ENCODE measurements around the gene COMMD3. TPM values are rescaled to one million over a fixed set of nuclear protein-coding genes. Genes with fewer than 3 reads are reported as not detected.
A peak's percentile ranks its signal among the peaks of the same experiment; 100 is the strongest.

The COMMD3 gene
- total RNA-seq, 4 donors from 2014 or later = 29.9 to 41.3 (median 31.4) TPM

- DNase-seq = no peak
- H3K36me3 ChIP-seq = no peaks in the 10 kb centered on the region
- no peak overlapping the region for H3K27ac ChIP-seq
- no peak overlapping the region for H3K4me3 ChIP-seq (replicated peaks in 1 of 3)
- H3K4me1 ChIP-seq = peaks cover 32 to 39% of the 10 kb centered on the region in 2 donors
- H3K27me3 ChIP-seq = peaks cover 77% of the 10 kb centered on the region
- H3K9me3 ChIP-seq = no peaks in the 10 kb centered on the region
- WGBS, 2 donors = 22% methylated on average over 9 of the region's 9 CpGs
- intact Hi-C loops (cut with DNase I) = no loop called here
- no peak for TF ChIP-seq POLR2A (IDR thresholded peaks at IDR 0.05)
- TF ChIP-seq, protein P1, sequence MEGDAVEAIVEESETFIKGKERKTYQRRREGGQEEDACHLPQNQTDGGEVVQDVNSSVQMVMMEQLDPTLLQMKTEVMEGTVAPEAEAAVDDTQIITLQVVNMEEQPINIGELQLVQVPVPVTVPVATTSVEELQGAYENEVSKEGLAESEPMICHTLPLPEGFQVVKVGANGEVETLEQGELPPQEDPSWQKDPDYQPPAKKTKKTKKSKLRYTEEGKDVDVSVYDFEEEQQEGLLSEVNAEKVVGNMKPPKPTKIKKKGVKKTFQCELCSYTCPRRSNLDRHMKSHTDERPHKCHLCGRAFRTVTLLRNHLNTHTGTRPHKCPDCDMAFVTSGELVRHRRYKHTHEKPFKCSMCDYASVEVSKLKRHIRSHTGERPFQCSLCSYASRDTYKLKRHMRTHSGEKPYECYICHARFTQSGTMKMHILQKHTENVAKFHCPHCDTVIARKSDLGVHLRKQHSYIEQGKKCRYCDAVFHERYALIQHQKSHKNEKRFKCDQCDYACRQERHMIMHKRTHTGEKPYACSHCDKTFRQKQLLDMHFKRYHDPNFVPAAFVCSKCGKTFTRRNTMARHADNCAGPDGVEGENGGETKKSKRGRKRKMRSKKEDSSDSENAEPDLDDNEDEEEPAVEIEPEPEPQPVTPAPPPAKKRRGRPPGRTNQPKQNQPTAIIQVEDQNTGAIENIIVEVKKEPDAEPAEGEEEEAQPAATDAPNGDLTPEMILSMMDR (IDR thresholded peaks at IDR 0.05) = no peak
Observed at GRCh38 chr10:22338185-22338900, 22.2 kb downstream of the COMMD3 start.

- Histone ChIP-seq H3K4me1 (peaks cover 32 to 39% of the 10 kb centered on the region in 2 donors), H3K36me3 (no peaks in the 10 kb centered on the region), H3K27me3 (peaks cover 78% of the 10 kb centered on the region), H3K27ac (no peak overlapping the region), H3K9me3 (no peaks in the 10 kb centered on the region), H3K4me3 (replicated peaks in 1 of 3) (no peak overlapping the region)
- no peak for DNase-seq
- intact Hi-C loops (cut with DNase I) = no loop called here
- TF ChIP-seq, protein P1 (IDR thresholded peaks at IDR 0.05) = no peak
- no peak for TF ChIP-seq POLR2A (IDR thresholded peaks at IDR 0.05)
Observed at GRCh38 chr10:22338931-22339330, 22.7 kb downstream of the COMMD3 start.

- peak overlapping the region in 2 of 3 donors; percentile 72 to 87 for H3K4me3 ChIP-seq (replicated peaks in 1 of 3)
- 1 to 2% methylated on average over 13 of the region's 13 CpGs for WGBS, 2 donors
- H3K27me3 ChIP-seq = peaks cover 76% of the 10 kb centered on the region
- no peak for TF ChIP-seq POLR2A (IDR thresholded peaks at IDR 0.05)
- TF ChIP-seq, protein P1 (IDR thresholded peaks at IDR 0.05) = no peak
- no peak for DNase-seq
- no peaks in the 10 kb centered on the region for H3K36me3 ChIP-seq
- peaks cover 26 to 32% of the 10 kb centered on the region in 2 donors for H3K4me1 ChIP-seq
- H3K9me3 ChIP-seq = no peaks in the 10 kb centered on the region
- peak overlapping the region in 2 of 3 donors; percentile 89 to 91 for H3K27ac ChIP-seq
- intact Hi-C loops (cut with DNase I) = loop anchor here (5.0 kb wide), 1 partner anchor 97 kb away; no protein-coding TSS in a partner anchor
Observed at GRCh38 chr10:22339761-22340328, 23.7 kb downstream of the COMMD3 start.

DNA sequence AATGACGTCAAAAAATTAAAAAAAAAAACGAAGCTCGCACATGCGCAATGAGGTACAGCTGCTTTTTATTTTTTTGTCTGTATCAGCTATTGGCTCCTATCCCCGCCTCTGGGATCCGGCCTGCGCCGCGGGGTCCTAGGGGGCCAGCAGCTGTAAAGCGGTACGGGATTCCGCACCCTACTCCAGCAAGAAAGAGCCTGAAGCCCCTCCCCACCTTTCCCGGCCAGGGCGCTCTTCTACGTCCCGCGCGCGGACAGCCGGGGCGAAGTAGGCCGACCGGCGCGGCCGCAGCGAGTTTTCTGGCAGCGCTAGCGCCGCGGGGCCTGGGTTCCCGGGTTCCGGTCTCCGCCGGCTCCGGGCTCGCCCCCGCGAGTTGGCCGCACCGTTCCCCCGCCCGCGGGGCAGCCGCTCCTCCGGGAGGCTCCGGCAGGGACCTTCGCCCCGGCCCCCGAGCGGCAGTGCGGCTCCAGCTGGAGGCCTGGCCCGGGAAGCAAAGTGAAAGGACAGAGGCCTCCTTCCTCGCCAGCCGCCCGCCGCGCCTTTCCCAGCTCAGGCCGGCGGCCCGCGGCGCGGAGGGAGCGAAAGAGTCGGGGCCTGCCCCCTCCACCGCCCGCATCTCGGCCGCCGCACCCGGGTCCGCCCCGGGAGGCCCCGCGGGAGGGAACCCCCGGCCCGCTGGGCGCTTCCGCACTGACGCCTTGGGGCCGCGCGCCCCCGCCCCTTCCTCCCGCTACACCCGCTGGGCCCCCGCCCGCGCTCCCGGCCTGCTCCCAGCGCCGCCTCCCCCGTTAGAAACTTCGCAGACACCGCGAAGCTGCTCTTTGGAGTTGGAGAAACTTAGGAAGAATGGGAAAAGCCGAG, 24.4 kb downstream of the COMMD3 start:
- Histone ChIP-seq H3K27ac (peak overlapping the region; percentile 83 to 91 (median 89)), H3K27me3 (peaks cover 76% of the 10 kb centered on the region), H3K9me3 (no peaks in the 10 kb centered on the region), H3K4me1 (peaks cover 19 to 25% of the 10 kb centered on the region in 2 donors), H3K4me3 (replicated peaks in 1 of 3) (peak overlapping the region; percentile 24 to 87 (median 72)), H3K36me3 (no peaks in the 10 kb centered on the region)
- peak; percentile 58 to 64 for DNase-seq
- intact Hi-C loops (cut with DNase I) = loop anchor here (5.0 kb wide), 1 partner anchor 97 kb away; no protein-coding TSS in a partner anchor
- WGBS, 2 donors = 0 to 2% methylated on average over 11 to 41 of the region's 98 CpGs
- peak in 1 of 2 donors; percentile 38 for TF ChIP-seq POLR2A (IDR thresholded peaks at IDR 0.05)
- TF ChIP-seq, protein P1 (IDR thresholded peaks at IDR 0.05) = peak in 1 of 6 experiments; percentile 7

All from thyroid gland (tissue), 4 donors.